Esophagus squamous epithelium (tissue), 4 donors: ENCODE results near the gene DLG2.

Experiments
- POLR2A ChIP-seq, 4 donors: fragments of 450-650 bp; IDR thresholded peaks; one replicate each; pipeline ENCODE4 v1.6.1; 2017; ENCODE audit warnings: antibody characterized with exemption in 4 of 4, mild to moderate bottlenecking in 4 of 4, moderate library complexity in 3 of 4
- TF ChIP-seq, protein P1 (sequence below), 6 experiments: fragments of 450-650 bp in 4 of 6; fragments of 200-600 bp in 2 of 6; sonication (generic) in 2 of 6; IDR thresholded peaks; one replicate each; pipeline ENCODE4 v1.5.1; 2016 to 2019; ENCODE audit warnings: antibody characterized with exemption in 6 of 6, mild to moderate bottlenecking in 4 of 6, moderate library complexity in 4 of 6

DNA sequence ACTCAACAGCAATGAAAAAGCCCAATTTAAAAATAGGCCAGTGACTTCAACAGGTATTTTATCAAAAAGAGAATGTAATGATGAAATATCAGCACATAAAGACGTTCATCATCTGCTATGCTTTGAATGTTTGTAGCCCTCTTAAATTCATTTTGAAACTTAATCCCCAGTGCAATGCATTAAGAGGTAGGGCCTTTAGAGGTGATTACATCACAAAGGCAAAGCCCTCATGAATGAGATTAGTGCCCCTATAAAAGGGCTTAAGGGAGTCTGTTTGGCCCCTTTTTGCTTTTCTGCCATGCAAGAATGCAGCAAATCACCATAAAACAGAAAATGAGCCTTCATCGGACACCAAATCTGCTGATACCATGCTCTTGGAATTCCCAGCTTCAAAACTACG, 637.0 kb downstream of the DLG2 start:
- TF ChIP-seq, protein P1, sequence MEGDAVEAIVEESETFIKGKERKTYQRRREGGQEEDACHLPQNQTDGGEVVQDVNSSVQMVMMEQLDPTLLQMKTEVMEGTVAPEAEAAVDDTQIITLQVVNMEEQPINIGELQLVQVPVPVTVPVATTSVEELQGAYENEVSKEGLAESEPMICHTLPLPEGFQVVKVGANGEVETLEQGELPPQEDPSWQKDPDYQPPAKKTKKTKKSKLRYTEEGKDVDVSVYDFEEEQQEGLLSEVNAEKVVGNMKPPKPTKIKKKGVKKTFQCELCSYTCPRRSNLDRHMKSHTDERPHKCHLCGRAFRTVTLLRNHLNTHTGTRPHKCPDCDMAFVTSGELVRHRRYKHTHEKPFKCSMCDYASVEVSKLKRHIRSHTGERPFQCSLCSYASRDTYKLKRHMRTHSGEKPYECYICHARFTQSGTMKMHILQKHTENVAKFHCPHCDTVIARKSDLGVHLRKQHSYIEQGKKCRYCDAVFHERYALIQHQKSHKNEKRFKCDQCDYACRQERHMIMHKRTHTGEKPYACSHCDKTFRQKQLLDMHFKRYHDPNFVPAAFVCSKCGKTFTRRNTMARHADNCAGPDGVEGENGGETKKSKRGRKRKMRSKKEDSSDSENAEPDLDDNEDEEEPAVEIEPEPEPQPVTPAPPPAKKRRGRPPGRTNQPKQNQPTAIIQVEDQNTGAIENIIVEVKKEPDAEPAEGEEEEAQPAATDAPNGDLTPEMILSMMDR (IDR thresholded peaks at IDR 0.05), result no peak
- TF ChIP-seq POLR2A (IDR thresholded peaks at IDR 0.05), result no peak
